SIG-M5 (cell line): ENCODE results near the gene RGS9BP.
"Not testable (repeated sequence)": the region's sequence is repeated elsewhere in the genome, so short reads cannot be mapped to it uniquely, and the experiment has no call there.

Experiments
- DNase-seq: peaks from one replicate; lab custom pipeline; 2025; lab: John Stamatoyannopoulos, UW

Gene RGS9BP

GRCh38 chr19:32675720-32676185 is at the start of gene RGS9BP:
Gene RGS9BP, plus strand, starts transcription at chr19:32675848. Its CDS starts 416 bp downstream, at chr19:32676264.
- no peak for DNase-seq

GRCh38 chr19:32626969-32627368 is 48.7 kb upstream of the RGS9BP start:
- no peak for DNase-seq

- no peak for DNase-seq
These were observed 47.9 kb upstream of the RGS9BP start for GRCh38 chr19:32627714-32628270.

- no peak for DNase-seq
These were observed 45.3 kb upstream of the RGS9BP start for GRCh38 chr19:32630338-32630737.

- DNase-seq = no peak
These were observed 44.3 kb upstream of the RGS9BP start for GRCh38 chr19:32631381-32631780.

- DNase-seq = no peak
These were observed 38.2 kb upstream of the RGS9BP start for GRCh38 chr19:32637480-32637879.

GRCh38 chr19:32638625-32639024 is 37.0 kb upstream of the RGS9BP start:
- DNase-seq = no peak

GRCh38 chr19:32642771-32643170 is 32.9 kb upstream of the RGS9BP start:
- no peak for DNase-seq

- DNase-seq = no peak
These were observed 29.1 kb upstream of the RGS9BP start for GRCh38 chr19:32646556-32646955.

- no peak for DNase-seq
These were observed 28.3 kb upstream of the RGS9BP start for GRCh38 chr19:32647361-32647760.

GRCh38 chr19:32649751-32650150 is 25.9 kb upstream of the RGS9BP start:
- no peak for DNase-seq

GRCh38 chr19:32650671-32651070 is 25.0 kb upstream of the RGS9BP start:
- no peak for DNase-seq

GRCh38 chr19:32651729-32652140 is 23.9 kb upstream of the RGS9BP start:
- no peak for DNase-seq

- not testable (repeated sequence) for DNase-seq
These were observed 23.3 kb upstream of the RGS9BP start for GRCh38 chr19:32652331-32652730.

GRCh38 chr19:32652894-32653598 is 22.6 kb upstream of the RGS9BP start:
- no peak for DNase-seq

GRCh38 chr19:32653599-32653915 is 22.1 kb upstream of the RGS9BP start:
- no peak for DNase-seq

- not testable (repeated sequence) for DNase-seq
These were observed 19.3 kb upstream of the RGS9BP start for GRCh38 chr19:32656379-32656778.

GRCh38 chr19:32658075-32658474 is 17.6 kb upstream of the RGS9BP start:
- DNase-seq = no peak

- DNase-seq = no peak
These were observed 17.1 kb upstream of the RGS9BP start for GRCh38 chr19:32658527-32658926.

GRCh38 chr19:32661318-32661717 is 14.3 kb upstream of the RGS9BP start:
- DNase-seq = no peak

- no peak for DNase-seq
These were observed 13.5 kb upstream of the RGS9BP start for GRCh38 chr19:32662186-32662585.

GRCh38 chr19:32666084-32666483 is 9.6 kb upstream of the RGS9BP start:
- DNase-seq = no peak

- DNase-seq = no peak
These were observed 6.3 kb upstream of the RGS9BP start for GRCh38 chr19:32669310-32669709.
